Esophagus muscularis mucosa (tissue), 4 donors: ENCODE results near the gene TDG.

Experiments
- EP300 ChIP-seq: sonication (generic); formaldehyde crosslinking; IDR thresholded peaks from one replicate; pipeline ENCODE4 v1.6.1; 2017; ENCODE audit warnings: antibody characterized with exemption
- POLR2A ChIP-seq: fragments of 450-650 bp; IDR thresholded peaks from one replicate; pipeline ENCODE4 v1.6.1; 2017; ENCODE audit warnings: antibody characterized with exemption, moderate library complexity, mild to moderate bottlenecking, low read depth
- POLR2AphosphoS5 ChIP-seq, 2 donors: sonication (generic); formaldehyde crosslinking; IDR thresholded peaks; one replicate each; pipeline ENCODE4 v1.6.1; 2017; ENCODE audit warnings: antibody characterized with exemption in 2 of 2
- TF ChIP-seq, protein P1 (sequence below), 3 experiments: fragments of 200-600 bp in 2 of 3; fragments of 450-650 bp in 1 of 3; sonication (generic) in 2 of 3; IDR thresholded peaks; one replicate each; pipeline ENCODE4 v1.5.1; 2017 to 2019; ENCODE audit warnings: antibody characterized with exemption in 3 of 3, mild to moderate bottlenecking in 2 of 3, moderate library complexity in 1 of 3

DNA sequence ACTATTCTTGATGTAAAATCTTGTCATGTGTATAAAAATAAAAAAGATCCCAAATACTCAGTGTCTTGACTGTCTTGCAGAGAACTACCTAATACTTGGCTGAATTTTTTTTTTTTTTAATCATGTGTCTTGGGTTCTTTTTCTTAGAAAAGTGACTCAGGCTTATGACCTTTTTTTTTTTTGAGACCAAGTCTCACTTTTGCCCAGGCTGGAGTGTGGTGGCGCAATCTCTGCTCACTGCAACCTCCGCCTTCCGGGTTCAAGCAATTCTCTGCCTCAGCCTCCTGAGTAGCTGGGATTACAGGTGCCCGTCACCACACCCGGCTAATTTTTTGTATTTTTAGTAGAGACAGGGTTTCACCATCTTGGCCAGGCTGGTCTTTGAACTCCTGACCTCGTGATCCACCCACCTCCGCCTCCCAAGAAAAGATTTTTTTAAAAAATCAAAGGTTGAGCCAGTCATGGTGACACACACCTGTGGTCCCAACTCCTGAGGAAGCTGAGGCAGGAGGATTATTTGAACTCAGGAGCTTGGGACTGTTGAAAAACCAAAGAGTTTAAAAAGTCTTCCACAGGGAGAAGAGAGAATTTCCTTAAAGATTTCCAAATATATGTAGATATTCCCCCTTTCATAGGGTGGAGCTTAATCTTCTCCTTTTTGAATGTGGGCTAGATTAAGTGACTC lies 17.7 kb upstream of the TDG start:
- TF ChIP-seq POLR2A (no peak), EP300 (no peak), POLR2AphosphoS5 (IDR thresholded peaks at IDR 0.05) (no peak)
- TF ChIP-seq, protein P1, sequence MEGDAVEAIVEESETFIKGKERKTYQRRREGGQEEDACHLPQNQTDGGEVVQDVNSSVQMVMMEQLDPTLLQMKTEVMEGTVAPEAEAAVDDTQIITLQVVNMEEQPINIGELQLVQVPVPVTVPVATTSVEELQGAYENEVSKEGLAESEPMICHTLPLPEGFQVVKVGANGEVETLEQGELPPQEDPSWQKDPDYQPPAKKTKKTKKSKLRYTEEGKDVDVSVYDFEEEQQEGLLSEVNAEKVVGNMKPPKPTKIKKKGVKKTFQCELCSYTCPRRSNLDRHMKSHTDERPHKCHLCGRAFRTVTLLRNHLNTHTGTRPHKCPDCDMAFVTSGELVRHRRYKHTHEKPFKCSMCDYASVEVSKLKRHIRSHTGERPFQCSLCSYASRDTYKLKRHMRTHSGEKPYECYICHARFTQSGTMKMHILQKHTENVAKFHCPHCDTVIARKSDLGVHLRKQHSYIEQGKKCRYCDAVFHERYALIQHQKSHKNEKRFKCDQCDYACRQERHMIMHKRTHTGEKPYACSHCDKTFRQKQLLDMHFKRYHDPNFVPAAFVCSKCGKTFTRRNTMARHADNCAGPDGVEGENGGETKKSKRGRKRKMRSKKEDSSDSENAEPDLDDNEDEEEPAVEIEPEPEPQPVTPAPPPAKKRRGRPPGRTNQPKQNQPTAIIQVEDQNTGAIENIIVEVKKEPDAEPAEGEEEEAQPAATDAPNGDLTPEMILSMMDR (IDR thresholded peaks at IDR 0.05): no peak
